NCI-H2081 treated with DMSO at 0.1 percent for 48 hours (cell line): ENCODE data around the gene NR2F1-AS1.
"Not testable (repeated sequence)": the region's sequence is repeated elsewhere in the genome, so short reads cannot be mapped to it uniquely, and the experiment has no call there.

Experiments used
- DNase-seq: peaks from one replicate; lab custom pipeline; 2025; lab: John Stamatoyannopoulos, UW

The NR2F1-AS1 gene

DNA sequence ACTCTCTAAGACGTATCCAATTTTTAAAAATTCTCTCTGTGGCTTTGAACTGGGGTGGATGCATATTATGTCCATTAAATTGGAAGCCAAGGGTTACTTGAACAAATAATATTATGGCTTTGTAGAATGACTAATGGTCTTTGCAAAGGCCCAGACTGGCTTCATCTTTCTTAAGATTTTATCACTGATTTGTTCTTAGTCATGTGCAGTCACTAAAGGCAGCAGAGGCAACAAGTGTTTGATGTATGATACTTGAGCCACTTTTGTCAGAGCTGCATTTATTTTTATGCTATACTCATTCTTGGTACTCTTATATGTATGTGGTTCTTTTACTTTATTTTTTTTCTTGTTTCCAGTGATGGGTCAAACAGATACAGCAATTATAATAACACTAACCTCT lies 152.2 kb downstream of the NR2F1-AS1 start:
- DNase-seq = no peak

DNA sequence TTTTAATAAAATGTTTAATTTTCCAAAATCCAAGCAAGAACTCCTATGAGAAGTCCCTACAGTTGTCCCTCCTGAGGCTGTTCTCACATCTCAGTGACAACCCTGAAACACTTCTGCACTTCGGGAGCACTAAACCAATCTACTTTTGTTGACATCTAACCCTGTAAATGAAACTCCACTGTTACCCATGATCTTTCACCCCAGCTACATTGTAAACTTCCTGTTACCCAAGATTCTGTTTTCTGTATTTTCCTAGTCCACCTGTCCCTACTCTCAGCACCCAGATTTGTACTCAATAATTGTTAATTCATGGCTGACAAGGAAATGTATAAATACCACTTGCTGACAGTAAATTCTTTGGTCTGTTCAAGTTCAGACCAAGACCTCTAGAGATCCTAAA lies 153.7 kb downstream of the NR2F1-AS1 start:
- no peak for DNase-seq

DNA sequence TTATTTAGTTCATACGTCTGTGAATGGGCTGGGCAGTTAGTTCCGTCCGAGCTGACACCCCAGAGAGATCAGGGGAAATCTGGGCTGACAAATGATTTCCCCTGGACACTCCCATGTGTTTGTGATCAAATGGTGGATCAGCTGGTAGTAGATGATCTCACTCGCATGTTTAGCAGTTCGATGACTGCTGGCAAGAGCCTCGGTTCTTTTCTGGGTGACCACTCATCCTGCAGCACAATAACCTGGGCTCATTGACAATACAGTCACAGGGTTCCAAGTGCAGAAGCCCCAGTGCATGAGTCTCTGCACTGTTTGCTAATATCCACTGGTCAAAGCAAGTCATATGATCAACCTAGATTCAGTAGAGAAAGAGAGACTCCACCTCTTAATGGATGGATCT lies 155.9 kb downstream of the NR2F1-AS1 start:
- DNase-seq = no peak

DNA sequence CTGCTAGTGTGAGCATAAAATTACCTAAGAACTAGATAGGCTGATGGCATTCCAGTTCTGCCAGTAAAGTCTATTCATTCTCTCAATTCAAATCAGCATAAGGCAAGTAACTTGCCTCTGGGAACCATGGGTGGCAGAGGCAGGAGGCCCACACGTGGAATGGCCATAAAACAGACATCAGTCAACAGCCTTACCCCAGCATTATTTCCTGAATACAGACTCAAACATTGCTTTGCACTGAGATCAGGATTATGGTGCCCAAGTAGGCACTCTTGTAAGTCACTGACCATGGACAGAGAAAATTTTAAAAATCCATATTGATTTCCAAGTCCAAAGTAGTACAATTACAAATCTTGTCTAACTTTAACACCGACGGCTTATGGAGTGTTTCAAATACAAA lies 157.7 kb downstream of the NR2F1-AS1 start:
- DNase-seq = no peak

DNA sequence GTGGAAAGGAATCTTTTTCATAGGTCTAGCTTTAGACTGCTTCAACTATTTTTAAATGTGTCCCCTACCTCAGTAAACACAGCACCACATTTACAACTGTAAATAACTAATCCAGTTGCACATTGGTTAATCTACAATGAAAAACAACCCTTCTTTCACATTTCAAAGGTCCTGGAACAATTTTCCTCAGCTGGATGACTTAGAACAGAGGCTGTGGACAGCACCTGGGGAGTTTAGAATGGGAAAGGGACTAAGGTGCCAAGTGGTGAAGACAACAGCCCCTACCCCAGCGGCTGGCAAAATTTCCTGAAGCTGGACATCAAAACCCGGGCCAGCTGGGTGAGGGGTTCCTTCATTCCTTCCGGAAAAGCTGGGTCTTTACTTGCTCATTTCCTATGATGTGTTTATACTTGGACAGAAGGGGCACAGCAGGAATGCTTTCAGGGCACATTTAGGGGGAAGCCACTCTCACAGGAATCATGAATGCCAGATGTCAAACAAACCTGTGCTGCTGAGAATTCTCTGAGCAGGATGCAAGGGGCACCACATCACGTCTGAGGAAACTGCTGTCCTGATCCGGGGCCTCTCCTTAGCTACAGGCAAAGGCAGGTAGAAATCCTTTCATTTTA lies 158.3 kb downstream of the NR2F1-AS1 start:
- no peak for DNase-seq

DNA sequence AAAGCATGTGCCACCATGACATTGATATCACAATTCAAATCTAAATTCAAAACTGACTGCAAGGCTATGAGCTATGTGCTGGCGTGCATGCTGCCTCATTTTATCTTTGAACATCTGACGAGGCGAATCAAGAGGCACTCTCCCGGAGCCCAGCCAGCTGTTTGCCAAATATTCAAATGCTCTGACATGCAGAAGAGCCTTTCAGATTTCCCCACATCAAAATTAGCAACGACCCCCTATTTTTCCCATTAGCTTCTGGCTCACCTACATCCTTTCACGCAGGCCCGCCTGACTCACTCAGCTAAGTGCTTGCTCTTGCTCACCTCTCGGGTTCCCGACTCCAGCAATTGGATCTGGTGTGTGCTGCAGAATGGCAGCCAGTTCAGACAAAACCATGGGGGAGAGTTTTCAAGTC lies 159.0 kb downstream of the NR2F1-AS1 start:
- DNase-seq = no peak

DNA sequence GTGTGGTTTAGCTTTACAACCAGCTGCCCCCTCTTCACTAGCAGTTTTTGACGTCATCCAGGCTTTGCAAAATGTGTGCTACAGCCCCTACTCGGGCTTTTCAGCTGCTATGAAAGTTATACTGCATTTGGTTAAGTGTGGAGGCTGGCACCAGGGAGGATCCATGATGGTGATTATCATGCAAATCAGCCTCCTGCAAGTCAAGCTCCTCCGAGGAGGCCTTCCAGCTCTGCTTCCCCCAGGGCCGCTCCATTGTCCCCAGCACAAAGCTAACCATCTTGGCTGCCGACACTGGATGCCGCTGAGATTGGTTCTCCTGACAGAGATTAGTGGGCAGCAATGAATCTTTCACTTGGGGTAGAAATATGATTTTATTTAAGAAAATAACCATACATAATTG lies 159.6 kb downstream of the NR2F1-AS1 start:
- DNase-seq = no peak

DNA sequence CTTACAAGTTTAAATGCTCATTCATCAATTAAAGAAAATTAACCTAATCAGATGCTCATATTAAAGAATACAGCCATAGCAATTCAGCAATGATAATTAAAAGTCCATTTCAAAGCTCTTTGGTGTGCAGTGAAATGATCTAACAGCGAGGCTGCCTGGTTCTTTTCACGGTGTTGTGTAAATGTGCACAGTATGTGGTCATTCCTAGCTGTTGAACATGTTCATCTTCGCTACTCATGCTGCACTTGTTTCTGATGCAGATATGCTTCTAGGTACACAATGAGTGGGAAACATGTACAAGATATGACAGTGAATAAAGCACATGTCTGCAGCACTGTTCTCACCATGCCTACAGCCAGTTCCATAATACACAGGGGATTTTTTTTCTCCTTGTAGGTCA lies 163.5 kb downstream of the NR2F1-AS1 start:
- DNase-seq = no peak

DNA sequence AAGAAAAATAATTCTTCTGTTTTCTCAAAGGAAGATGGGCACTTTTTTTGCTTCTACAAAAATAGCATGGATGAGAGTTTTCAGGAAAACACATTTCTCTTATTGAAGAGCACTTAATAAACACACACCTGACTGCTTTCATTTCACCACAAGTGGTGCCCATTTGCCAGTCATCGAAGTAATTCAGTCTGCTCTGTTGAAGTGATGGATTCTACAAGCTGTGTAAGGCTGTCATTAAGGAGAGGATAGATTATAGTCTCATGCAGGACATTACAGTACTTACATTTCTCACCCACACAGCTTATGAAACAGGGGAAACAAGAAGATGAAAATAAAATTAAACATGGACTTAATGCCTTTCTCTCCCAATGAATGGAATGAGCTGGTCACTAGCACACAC lies 165.2 kb downstream of the NR2F1-AS1 start:
- no peak for DNase-seq

DNA sequence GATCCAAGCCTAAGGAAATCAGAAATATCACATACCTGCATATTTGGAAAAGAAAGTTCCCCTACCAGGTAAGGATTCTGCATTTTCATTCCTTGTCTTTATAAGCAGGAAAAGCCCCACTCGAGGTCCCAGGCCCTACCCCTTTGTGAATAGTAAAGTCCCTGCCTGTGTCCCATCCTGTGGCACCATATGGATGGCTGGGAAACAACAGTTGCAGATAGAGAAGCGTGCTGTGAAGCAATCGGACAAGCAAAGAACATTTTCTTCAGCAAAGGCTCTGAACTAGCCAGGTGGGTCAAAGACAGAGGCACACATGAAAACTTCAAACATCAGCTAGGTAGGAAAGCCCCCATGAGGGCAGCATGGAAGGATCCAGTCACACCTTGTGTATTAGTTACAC lies 169.3 kb downstream of the NR2F1-AS1 start:
- DNase-seq = no peak

DNA sequence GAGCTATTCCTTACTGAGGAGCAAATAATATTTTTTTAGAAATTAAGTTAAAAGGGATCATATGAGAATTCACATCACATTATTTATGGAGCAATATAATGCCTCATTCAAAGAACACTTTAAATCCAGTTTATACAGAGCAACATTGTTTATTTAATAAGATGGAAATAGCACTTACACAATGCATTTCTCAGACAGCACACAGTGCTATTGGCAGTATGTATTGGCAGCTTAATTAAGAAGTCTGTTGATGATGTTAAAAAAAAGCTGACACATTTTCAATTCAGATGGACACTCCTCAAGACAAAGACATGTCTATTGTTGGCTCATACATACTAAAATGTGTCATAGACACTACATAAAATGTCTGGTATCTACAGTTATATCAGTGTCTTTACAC lies 171.3 kb downstream of the NR2F1-AS1 start:
- DNase-seq = no peak

DNA sequence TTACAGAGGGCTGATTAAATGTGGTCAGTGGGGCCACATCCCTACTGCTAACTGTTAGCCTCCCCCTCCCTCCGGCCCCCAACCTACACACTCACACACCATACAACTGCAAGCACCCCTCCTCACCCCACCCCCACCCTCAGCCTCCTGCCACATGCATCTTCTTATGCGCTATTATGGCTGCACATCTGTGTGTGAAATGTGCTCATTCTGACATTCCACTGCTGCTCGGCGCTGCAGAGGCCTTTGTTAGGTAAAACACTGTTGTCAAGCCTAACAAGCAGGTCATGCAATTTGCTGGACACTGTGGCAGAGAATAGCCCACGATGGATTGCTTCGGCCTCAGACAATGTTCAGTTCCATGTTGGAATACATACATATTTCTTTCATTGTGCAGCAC lies 173.6 kb downstream of the NR2F1-AS1 start:
- no peak for DNase-seq

DNA sequence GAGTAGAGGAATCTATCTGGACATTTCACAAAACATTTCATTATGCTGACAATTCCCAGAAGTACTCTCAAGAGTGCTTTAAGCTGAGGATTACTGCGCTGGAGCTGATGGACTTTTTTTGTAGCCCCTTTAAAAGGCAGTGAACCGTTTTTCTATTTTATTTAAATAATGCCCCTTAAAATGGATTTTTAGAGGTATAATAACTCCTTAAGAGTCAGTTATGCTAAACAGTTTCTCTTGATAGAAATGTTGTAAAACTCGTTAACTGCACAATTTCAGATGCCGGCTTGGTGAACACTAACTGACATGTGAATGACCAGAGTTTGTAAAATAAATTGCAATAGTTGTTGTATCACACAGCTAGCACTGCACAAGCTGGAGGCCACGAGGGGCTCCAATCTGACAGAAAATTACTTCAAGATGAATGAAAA lies 174.0 kb downstream of the NR2F1-AS1 start:
- no peak for DNase-seq

DNA sequence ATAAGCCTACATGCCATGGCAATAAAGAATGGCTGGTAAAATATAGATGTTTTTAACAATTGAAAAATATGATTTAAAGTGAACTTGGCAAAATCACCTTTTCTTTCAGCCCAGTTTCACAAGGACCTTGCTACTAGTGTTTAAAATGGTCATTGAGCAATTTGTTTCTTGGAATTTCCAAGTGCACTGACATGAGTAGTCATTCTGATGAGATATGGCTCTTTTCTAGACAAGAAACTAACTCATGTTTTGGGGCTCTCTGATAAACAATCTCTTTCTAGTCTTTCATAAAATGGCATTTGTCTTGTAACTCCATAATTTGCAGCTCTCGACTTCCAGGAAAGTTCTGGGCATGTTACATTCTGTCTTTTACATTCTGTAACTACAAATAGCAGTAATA lies 176.8 kb downstream of the NR2F1-AS1 start:
- no peak for DNase-seq

DNA sequence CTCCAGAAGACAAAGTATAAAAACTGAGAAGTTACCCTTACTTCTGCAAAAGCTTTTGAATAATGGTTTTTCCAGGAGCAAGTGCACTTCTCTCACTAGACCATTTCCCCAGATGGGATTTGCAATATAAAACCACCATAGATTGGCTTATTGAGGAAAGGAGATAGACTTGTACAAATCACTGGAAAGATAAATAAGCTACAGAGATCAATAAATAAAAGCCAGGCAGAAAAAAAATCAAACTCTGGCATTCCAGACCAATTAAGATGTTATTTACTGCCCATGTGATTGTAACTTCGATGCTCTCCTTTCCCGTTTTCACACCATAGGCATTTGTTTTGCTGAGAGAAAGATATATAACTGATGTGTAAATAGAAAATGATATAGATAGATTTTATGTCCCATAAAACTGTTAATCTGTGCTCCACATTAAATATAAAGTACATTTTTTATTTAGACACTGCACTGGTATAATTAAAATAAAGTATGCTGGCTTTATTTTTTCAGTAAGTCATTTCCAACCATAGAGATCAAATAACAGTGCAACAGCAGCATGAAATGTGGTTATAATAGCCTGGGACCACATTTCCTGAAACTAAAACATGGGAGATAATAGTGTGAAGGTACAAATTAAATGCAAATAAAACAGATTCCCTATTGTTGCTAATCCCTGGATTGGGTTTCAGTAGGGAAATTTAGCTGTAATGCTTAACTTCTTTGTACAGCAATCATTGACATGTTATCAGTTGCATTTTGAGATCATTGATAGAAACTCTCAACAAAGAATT lies 177.7 kb downstream of the NR2F1-AS1 start:
- peak; percentile 25 for DNase-seq

DNA sequence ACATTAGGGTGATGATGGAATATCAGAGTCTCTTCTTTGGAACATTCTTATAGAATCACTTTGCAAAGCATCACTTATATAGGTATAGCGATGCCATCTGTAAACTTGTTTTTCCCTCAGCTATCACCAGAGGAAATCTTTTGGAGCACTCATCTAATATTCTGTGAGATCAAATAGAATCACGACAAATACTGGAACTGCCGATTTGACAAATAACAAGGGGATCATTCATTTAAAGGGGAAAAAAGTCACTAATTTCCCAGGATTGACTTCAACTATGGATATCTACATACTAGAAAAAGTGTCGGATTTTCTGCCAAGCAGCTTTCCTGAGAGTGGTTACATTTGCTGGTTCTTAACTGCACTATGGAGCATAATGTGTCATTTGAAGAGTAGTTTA lies 178.6 kb downstream of the NR2F1-AS1 start:
- no peak for DNase-seq

DNA sequence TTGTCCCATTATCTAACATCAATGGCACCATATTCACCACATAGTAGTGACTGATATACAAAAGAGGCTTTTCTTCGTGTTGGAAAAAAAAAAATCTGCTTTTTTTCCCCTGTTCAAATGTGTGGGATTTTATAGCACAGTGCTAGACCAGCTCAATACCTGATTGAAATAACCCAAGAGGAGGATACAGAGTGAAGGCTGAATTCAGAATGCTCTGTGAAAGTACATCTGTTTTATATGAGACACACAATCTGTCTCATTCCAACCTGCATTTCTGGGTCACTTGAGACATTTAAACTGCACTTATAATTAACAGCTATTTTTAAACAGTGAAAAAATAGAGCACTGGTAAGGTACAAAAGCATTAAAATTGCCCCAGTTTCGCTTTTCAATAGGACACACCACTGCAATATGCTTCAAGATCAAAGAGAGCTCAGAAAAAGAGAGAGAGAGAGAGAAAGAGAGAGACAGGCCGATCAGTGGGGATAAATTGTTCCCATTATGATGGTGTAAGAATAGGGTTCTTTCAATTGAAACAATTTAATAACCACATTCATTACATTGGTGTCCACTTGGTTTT lies 179.3 kb downstream of the NR2F1-AS1 start:
- no peak for DNase-seq

DNA sequence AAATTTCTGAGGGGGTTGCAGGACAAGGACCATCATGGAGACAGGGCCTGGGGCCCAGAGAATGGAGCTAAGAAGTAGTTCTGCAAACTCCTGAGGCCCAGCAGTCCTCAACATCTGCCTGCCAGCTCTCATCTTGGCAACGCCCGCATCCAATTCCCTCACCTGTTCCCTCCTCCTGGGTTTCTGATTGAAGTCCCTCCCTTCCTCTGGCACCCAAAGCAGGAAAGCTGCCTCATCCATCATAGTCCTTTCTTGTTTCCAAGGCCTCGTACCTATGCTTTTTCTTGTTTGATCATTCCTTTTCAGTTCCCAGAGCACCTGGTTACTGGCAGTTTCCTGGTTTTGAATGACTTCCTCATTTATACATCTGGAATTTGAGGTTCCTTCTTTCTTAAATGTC lies 181.3 kb downstream of the NR2F1-AS1 start:
- DNase-seq = no peak

DNA sequence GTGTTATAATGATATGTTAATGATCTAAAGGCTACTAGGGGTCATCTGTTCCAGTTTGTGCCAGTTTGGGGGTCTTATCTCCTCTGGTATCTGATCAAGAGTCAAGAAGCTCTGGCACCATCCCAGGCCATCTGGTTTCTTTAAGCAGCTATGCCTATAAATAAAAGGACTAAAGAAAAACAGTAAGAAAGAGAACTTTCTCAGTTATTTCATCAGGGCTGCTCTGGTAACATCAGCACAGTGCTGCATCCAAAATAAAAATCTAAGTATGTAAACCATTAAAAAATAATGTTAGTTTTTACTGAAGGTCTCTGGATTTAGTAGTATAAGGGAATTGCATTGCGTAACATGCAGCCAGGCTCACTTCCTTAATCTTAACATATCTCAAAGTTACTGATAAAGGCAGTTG lies 185.0 kb downstream of the NR2F1-AS1 start:
- no peak for DNase-seq

DNA sequence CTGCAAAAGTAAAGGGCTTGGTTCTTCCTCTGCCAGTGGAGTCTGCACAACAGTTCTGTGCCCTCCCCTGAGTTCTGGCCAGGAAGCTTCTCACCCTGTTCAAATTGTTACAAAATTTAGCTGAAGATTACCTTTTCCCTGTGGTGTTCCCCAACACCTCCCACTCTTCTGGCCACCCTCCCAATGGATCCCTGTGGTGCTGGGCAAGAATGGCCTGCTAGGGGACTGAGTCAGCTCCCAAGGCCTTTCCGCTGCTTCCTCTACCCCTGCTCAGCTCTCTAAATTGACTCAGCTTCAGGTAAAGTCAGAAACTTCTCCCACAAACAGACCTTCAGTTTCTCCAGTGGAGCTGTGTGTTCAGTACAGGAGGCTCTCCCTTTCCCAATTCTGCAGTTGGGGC lies 186.0 kb downstream of the NR2F1-AS1 start:
- DNase-seq = no peak

DNA sequence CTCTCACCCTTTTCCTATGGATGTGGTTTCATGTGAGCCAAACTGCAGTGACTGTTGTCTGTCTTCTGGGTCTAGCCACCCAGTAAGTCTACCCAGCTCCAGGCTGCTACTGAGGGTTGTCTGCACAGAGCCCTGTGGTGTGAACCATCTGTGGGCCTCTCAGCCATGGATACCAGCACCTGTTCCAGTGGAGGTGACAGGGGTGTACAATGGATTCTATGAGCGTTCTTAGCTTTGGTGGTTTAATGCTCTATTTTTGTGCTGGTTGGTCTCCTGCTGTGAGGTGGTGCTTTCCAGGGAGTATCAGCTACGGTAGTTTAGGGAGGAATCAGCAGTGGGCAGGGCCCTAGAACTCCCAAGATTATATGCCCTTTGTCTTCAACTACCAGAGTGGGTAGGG lies 186.7 kb downstream of the NR2F1-AS1 start:
- DNase-seq = no peak

DNA sequence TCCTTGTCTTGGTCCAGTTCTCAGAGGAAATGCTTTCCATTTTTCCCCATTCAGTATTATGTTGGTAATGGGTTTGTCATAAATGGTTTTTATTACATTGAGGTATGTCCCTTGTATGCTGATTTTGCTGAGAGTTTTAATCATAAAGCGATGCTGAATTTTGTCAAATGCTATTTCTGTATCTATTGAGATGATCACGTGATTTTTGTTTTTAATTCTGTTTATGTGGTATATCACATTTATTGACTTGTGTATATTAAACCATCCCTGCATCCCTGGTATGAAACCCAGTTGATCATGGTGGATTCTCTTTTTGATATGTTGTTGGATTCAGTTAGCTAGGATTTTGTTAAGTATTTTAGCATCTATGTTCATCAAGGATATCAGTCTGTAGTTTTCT lies 189.8 kb downstream of the NR2F1-AS1 start:
- not testable (repeated sequence) for DNase-seq

DNA sequence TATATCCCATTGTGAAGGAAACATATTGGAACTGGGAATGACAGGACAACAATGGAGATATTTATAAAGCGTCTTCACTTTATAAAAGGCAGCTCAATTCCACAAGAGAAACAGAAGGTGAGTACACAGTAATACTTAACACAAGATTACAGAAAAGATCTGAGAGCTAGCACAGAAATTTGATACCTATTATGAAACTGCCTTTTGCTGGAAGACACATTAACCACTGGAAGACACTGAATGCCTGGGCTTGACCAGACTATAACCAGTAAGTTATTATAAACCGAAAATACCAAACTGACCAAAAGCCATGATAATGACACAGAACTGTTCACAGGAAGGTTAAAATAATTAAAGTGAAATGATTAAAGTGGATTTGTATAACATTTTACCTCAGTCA lies 195.4 kb downstream of the NR2F1-AS1 start:
- no peak for DNase-seq

DNA sequence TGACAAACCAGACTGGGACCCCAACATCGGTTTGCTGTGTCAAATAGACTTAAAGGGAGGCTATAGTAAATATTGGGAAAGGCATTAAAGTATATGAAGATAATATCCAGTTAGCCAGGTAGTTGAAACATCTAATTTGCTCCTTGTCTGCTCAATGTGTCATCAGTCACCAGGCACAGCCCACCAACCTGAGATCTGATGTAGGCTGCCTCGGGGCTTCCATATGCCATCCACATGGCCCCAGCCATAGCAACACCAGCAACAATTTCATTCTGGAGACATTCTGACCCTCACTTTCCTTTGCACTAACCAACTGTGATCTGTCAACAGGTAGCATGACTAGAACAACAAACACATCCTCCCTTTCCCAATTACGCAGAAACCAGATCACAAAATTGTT lies 196.0 kb downstream of the NR2F1-AS1 start:
- no peak for DNase-seq
